Measurements from ENCODE around the gene NRXN3. TPM values are rescaled to one million over a fixed set of nuclear protein-coding genes. Genes with fewer than 3 reads are reported as not detected.

Gene NRXN3
- total RNA-seq, 4 donors from 2014 or later: 4.1 to 11.9 (median 5.8) TPM

DNA sequence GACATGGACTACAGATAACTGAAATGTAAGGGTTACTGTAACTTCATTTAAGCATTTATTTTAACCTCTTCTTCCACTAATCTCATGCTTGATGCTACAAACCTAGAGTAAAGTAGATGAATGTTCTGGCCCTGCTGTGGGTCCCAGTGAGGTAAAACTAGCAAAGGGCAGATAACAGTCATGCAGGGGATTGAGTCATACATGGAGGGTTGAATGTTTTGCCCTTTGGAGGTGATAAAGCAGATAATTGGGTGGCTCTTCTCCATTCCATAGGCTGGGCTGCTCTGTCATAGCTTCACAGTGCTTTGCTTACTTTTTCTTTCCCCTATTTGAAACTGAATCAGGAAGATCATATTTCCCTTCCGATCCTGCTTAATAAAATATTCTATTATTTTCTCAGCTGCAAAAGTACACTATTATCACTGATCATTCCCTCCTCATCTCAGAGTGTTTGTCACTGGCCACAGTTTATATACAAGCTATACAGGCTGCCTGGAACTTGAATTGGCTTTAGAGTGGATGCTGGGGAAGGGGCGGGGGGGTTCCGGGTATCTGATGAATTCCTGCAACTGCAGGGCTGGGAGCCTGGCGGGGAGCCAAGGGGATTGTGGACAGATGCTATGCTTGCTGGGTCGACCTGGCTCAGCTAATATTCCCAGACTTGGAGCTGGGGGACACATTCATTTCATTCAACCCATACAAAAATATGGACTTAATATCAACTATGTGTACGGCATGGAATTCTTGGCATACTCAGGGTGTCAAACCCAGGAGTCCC, 235.1 kb downstream of the NRXN3 start:
- H3K4me1 ChIP-seq: no peaks in the 10 kb centered on the region
- no peak for DNase-seq
- no peak for TF ChIP-seq POLR2AphosphoS5 (IDR thresholded peaks at IDR 0.05)
- TF ChIP-seq, protein P1, sequence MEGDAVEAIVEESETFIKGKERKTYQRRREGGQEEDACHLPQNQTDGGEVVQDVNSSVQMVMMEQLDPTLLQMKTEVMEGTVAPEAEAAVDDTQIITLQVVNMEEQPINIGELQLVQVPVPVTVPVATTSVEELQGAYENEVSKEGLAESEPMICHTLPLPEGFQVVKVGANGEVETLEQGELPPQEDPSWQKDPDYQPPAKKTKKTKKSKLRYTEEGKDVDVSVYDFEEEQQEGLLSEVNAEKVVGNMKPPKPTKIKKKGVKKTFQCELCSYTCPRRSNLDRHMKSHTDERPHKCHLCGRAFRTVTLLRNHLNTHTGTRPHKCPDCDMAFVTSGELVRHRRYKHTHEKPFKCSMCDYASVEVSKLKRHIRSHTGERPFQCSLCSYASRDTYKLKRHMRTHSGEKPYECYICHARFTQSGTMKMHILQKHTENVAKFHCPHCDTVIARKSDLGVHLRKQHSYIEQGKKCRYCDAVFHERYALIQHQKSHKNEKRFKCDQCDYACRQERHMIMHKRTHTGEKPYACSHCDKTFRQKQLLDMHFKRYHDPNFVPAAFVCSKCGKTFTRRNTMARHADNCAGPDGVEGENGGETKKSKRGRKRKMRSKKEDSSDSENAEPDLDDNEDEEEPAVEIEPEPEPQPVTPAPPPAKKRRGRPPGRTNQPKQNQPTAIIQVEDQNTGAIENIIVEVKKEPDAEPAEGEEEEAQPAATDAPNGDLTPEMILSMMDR (IDR thresholded peaks at IDR 0.05): no peak
- no peak for TF ChIP-seq EP300 (IDR thresholded peaks at IDR 0.05; ENCODE audit: low read depth)
- TF ChIP-seq POLR2A (IDR thresholded peaks at IDR 0.05): no peak
- no peaks in the 10 kb centered on the region for H3K9me3 ChIP-seq
- WGBS, 2 donors (ENCODE audit: low coverage in 1 of 2): 70 to 76% methylated on average over 1 to 6 of the region's 6 CpGs
- no peak overlapping the region for H3K27ac ChIP-seq
- H3K27me3 ChIP-seq: no peaks in the 10 kb centered on the region
- in situ Hi-C loops (cut with MboI; ENCODE audit: low pct_ligation_motif_present in 1 of 4, low pct_unique_long_range_greater_than_20kb in 1 of 4, low sequenced_read_pairs in 3 of 4): no loop called here
- no peak overlapping the region for H3K4me3 ChIP-seq
- intact Hi-C loops (cut with DNase I; ENCODE audit: low total_unique reads): no loop called here
- no peaks in the 10 kb centered on the region for H3K36me3 ChIP-seq

DNA sequence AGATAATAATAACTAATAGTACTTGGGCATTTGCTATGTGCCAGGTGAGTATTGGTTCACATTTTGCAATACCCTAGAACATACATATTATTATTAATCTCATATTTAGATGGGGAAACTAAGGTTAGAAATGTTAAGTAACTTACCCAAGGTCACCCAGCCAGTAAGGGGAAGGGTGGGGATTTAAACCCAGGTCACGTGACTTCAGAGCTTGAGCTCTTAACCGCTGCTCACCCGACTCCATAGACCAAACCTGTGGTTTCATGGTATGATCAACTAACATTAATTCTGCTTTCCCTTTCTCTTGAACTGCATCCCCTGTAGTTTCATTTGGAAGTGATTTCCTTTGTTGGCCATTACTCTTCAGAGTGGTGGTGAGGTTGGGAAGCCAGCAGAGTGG, 242.3 kb downstream of the NRXN3 start:
- intact Hi-C loops (cut with DNase I; ENCODE audit: low total_unique reads): no loop called here
- in situ Hi-C loops (cut with MboI; ENCODE audit: low pct_ligation_motif_present in 1 of 4, low pct_unique_long_range_greater_than_20kb in 1 of 4, low sequenced_read_pairs in 3 of 4): no loop called here
- H3K4me3 ChIP-seq: no peak overlapping the region
- TF ChIP-seq EP300 (IDR thresholded peaks at IDR 0.05; ENCODE audit: low read depth) (no peak), POLR2AphosphoS5 (IDR thresholded peaks at IDR 0.05) (no peak), POLR2A (IDR thresholded peaks at IDR 0.05) (no peak)
- TF ChIP-seq, protein P1 (IDR thresholded peaks at IDR 0.05): no peak
- DNase-seq: no peak
- no peaks in the 10 kb centered on the region for H3K27me3 ChIP-seq
- H3K9me3 ChIP-seq: no peaks in the 10 kb centered on the region
- H3K4me1 ChIP-seq: no peaks in the 10 kb centered on the region
- H3K36me3 ChIP-seq: no peaks in the 10 kb centered on the region
- 78 to 100% methylated on average over 3 of the region's 3 CpGs for WGBS, 2 donors (ENCODE audit: low coverage in 1 of 2)
- no peak overlapping the region for H3K27ac ChIP-seq

DNA sequence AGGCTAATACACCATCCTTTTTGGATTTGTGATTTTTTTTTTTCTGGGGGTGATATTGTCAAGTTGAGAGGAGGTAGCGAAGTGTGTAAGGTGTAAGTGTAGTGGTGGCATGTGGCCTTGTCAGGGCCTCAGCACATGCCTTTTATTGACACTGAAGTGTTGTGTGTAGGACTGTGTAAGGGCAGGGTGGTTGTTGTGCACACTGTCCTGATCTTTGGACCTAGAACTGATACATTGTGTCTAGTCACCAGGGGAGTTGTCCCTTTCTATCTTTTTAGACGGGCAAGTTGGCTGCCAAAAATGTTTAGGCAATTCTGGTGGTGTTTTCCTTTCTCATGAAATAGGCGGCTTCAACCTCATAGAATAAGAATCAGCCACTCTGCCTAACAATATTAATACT, 244.0 kb downstream of the NRXN3 start:
- 74% methylated on average over 3 of the region's 3 CpGs; no CpG with 5 or more reads in 1 of the 2 donors for WGBS, 2 donors (ENCODE audit: low coverage in 1 of 2)

DNA sequence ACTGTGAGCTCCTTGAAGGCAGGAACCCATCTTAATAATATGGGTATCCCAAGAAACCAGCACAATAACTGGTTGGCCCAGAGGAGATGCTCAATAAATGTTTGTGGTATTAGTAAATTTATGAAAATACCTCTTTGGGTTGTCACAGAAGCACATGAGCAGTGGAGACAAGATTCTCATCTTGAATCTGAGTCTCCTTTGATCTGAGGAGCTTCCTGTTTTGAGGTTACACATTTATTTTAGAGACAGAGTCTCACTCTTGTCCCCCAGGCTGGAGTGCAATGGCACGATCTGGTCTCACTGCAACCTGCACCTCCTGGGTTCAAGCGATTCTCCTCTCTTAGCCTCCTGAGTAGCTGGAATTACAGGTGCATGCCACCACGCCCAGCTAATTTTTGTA, 247.4 kb downstream of the NRXN3 start:
- no peaks in the 10 kb centered on the region for H3K9me3 ChIP-seq
- no peaks in the 10 kb centered on the region for H3K27me3 ChIP-seq
- H3K27ac ChIP-seq: no peak overlapping the region
- no peaks in the 10 kb centered on the region for H3K36me3 ChIP-seq
- intact Hi-C loops (cut with DNase I; ENCODE audit: low total_unique reads): no loop called here
- no peak for DNase-seq
- TF ChIP-seq POLR2AphosphoS5 (IDR thresholded peaks at IDR 0.05): no peak
- TF ChIP-seq EP300 (IDR thresholded peaks at IDR 0.05; ENCODE audit: low read depth): no peak
- TF ChIP-seq, protein P1 (IDR thresholded peaks at IDR 0.05): no peak
- no peak for TF ChIP-seq POLR2A (IDR thresholded peaks at IDR 0.05)
- H3K4me3 ChIP-seq: no peak overlapping the region
- in situ Hi-C loops (cut with MboI; ENCODE audit: low pct_ligation_motif_present in 1 of 4, low pct_unique_long_range_greater_than_20kb in 1 of 4, low sequenced_read_pairs in 3 of 4): no loop called here
- WGBS, 2 donors (ENCODE audit: low coverage in 1 of 2): 82 to 100% methylated on average over 1 to 3 of the region's 3 CpGs
- H3K4me1 ChIP-seq: no peaks in the 10 kb centered on the region

More for the DNA sequence above, 244.0 kb downstream of the NRXN3 start:
- no peak for DNase-seq
- no peaks in the 10 kb centered on the region for H3K9me3 ChIP-seq
- intact Hi-C loops (cut with DNase I; ENCODE audit: low total_unique reads) (no loop called here), in situ Hi-C loops (cut with MboI; ENCODE audit: low pct_ligation_motif_present in 1 of 4, low pct_unique_long_range_greater_than_20kb in 1 of 4, low sequenced_read_pairs in 3 of 4) (no loop called here)
- H3K27me3 ChIP-seq: no peaks in the 10 kb centered on the region
- no peaks in the 10 kb centered on the region for H3K36me3 ChIP-seq
- H3K4me3 ChIP-seq: no peak overlapping the region
- TF ChIP-seq POLR2A (IDR thresholded peaks at IDR 0.05) (no peak), EP300 (IDR thresholded peaks at IDR 0.05; ENCODE audit: low read depth) (no peak), POLR2AphosphoS5 (IDR thresholded peaks at IDR 0.05) (no peak)
- TF ChIP-seq, protein P1 (IDR thresholded peaks at IDR 0.05): no peak
- no peak overlapping the region for H3K27ac ChIP-seq
- no peaks in the 10 kb centered on the region for H3K4me1 ChIP-seq
